Astrocyte of the cerebellum (primary cell): Measurements from ENCODE around the gene FXYD2.

Source experiments
- DNase-seq: peaks from one replicate; pipeline ENCODE4 v3.0.0-alpha.2; 2011; ENCODE audit warnings: low read depth
- H3K4me3 ChIP-seq: 2 replicates; pipeline ENCODE4 v1.5.1; 2011; ENCODE audit warnings: mild to moderate bottlenecking, low read depth, low read length, moderate library complexity
- CTCF ChIP-seq: IDR thresholded peaks from 2 replicates; pipeline ENCODE4 v1.5.1; 2012; ENCODE audit warnings: low read length, low read depth, moderate library complexity, mild to moderate bottlenecking; ENCODE audit errors: missing control alignments
- in situ Hi-C: cut with HindIII; loops from 2 replicates; pipeline ENCODE4 v1.10.0; 2017; ENCODE audit warnings: low sequenced_read_pairs

FXYD2 gene

GRCh38 chr11:117770061-117770460 is 54.5 kb downstream of the FXYD2 start:
- no peak overlapping the region for H3K4me3 ChIP-seq
- no peak for DNase-seq
- in situ Hi-C loops, result no loop called here
- TF ChIP-seq CTCF, result no peak
